A673 (cell line): ENCODE results near the gene AGO3. TPM values are rescaled to one million over a fixed set of nuclear protein-coding genes. Genes with fewer than 3 reads are reported as not detected.

ENCODE experiments used
- BruUV-seq: library from RNA; stranded (reverse); fragments of 400-500 nt; replicated peaks from 2 replicates; lab custom pipeline; 2021; lab: Mats Ljungman, UMichigan
- CTCF ChIA-PET: fragments of 300-600 bp; sonication (Branson Sonifier 250); formaldehyde crosslinking; loops from one replicate; lab custom pipeline; 2022; ENCODE audit warnings: antibody characterized with exemption; lab: Charles Lee
- POLR2A ChIA-PET: fragments of 300-600 bp; sonication (Branson Sonifier 250); formaldehyde crosslinking; loops from one replicate; lab custom pipeline; 2022; ENCODE audit warnings: antibody characterized with exemption; ENCODE audit not compliant: low non-redundant PET; lab: Charles Lee
- DNase-seq: peaks from one replicate; pipeline ENCODE4 v3.0.0-alpha.2; 2015; ENCODE audit warnings: low spot score
- H3K27ac ChIP-seq: fragments of 200-600 bp; sonication (generic); 2 replicates; pipeline ENCODE4 v1.5.1; 2016; ENCODE audit warnings: mixed run types, low read depth, mild to moderate bottlenecking, mixed read lengths, antibody characterized with exemption, low read length; ENCODE audit not compliant: poor library complexity, severe bottlenecking
- H3K27me3 ChIP-seq: fragments of 200-600 bp; sonication (generic); replicated peaks from 2 replicates; pipeline ENCODE4 v1.6.1; 2017; ENCODE audit warnings: mixed run types, low read depth, mild to moderate bottlenecking, mixed read lengths, antibody characterized with exemption, low read length; ENCODE audit not compliant: insufficient read depth, poor library complexity
- H3K36me3 ChIP-seq: fragments of 200-600 bp; sonication (generic); 2 replicates; pipeline ENCODE4 v1.6.1; 2016; ENCODE audit warnings: mixed run types, mild to moderate bottlenecking, mixed read lengths, antibody characterized with exemption, low read length; ENCODE audit not compliant: insufficient read depth, poor library complexity, severe bottlenecking
- H3K4me1 ChIP-seq: fragments of 200-600 bp; sonication (generic); 2 replicates; pipeline ENCODE4 v1.6.1; 2017; ENCODE audit warnings: mixed run types, mild to moderate bottlenecking, mixed read lengths, antibody characterized with exemption, low read length; ENCODE audit not compliant: insufficient read depth, poor library complexity, severe bottlenecking
- H3K4me3 ChIP-seq: fragments of 200-600 bp; sonication (generic); 2 replicates; pipeline ENCODE4 v1.5.1; 2016; ENCODE audit warnings: low read depth, mixed run types, mild to moderate bottlenecking, mixed read lengths, low read length; ENCODE audit not compliant: poor library complexity, severe bottlenecking
- H3K9me3 ChIP-seq: fragments of 200-600 bp; sonication (generic); 2 replicates; pipeline ENCODE4 v1.6.1; 2016; ENCODE audit warnings: mixed run types, low read depth, mild to moderate bottlenecking, mixed read lengths, antibody characterized with exemption, low read length; ENCODE audit not compliant: poor library complexity, severe bottlenecking
- EZH2 ChIP-seq: fragments of 200-600 bp; sonication (generic); IDR thresholded peaks from 2 replicates; pipeline ENCODE4 v1.6.1; 2017; ENCODE audit warnings: borderline replicate concordance, low read depth, mild to moderate bottlenecking, mixed read lengths, antibody characterized with exemption, low read length; ENCODE audit not compliant: poor library complexity, severe bottlenecking
- intact Hi-C: fragments of 100-400 bp; cut with micrococcal nuclease; formaldehyde crosslinking; loops from one replicate; pipeline ENCODE4 v1.10.0; 2022; ENCODE audit not compliant: unreplicated experiment
- total RNA-seq: library from RNA; stranded (reverse); gene quantifications from 2 replicates; pipeline ENCODE4 v1.2.3, GENCODE V29; 2021
- TF ChIP-seq, protein P1 (sequence below): fragments of 300-800, 200-600 bp; sonication (generic); conservative IDR thresholded peaks from 2 replicates; pipeline ENCODE4 v1.5.1; 2017; ENCODE audit warnings: low read depth, mild to moderate bottlenecking, antibody characterized with exemption, low read length, moderate library complexity, mixed read lengths

Gene AGO3
- total RNA-seq, 1 experiment from 2014 or later: 44.2 TPM

- intact Hi-C loops: no loop called here
- DNase-seq: no peak
- TF ChIP-seq, protein P1, sequence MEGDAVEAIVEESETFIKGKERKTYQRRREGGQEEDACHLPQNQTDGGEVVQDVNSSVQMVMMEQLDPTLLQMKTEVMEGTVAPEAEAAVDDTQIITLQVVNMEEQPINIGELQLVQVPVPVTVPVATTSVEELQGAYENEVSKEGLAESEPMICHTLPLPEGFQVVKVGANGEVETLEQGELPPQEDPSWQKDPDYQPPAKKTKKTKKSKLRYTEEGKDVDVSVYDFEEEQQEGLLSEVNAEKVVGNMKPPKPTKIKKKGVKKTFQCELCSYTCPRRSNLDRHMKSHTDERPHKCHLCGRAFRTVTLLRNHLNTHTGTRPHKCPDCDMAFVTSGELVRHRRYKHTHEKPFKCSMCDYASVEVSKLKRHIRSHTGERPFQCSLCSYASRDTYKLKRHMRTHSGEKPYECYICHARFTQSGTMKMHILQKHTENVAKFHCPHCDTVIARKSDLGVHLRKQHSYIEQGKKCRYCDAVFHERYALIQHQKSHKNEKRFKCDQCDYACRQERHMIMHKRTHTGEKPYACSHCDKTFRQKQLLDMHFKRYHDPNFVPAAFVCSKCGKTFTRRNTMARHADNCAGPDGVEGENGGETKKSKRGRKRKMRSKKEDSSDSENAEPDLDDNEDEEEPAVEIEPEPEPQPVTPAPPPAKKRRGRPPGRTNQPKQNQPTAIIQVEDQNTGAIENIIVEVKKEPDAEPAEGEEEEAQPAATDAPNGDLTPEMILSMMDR: no peak
- H3K4me1 ChIP-seq: peaks cover 3% of the 10 kb centered on the region
- no peak overlapping the region for H3K27ac ChIP-seq
- no peaks in the 10 kb centered on the region for H3K27me3 ChIP-seq
- ChIA-PET CTCF (no interaction called here), POLR2A (no interaction called here)
- H3K36me3 ChIP-seq: no peaks in the 10 kb centered on the region
- H3K9me3 ChIP-seq: no peaks in the 10 kb centered on the region
- BruUV-seq: no TSS peak
- no peak overlapping the region for H3K4me3 ChIP-seq
Measured at GRCh38 chr1:35927472-35927871, 3.4 kb upstream of the AGO3 start.

DNA sequence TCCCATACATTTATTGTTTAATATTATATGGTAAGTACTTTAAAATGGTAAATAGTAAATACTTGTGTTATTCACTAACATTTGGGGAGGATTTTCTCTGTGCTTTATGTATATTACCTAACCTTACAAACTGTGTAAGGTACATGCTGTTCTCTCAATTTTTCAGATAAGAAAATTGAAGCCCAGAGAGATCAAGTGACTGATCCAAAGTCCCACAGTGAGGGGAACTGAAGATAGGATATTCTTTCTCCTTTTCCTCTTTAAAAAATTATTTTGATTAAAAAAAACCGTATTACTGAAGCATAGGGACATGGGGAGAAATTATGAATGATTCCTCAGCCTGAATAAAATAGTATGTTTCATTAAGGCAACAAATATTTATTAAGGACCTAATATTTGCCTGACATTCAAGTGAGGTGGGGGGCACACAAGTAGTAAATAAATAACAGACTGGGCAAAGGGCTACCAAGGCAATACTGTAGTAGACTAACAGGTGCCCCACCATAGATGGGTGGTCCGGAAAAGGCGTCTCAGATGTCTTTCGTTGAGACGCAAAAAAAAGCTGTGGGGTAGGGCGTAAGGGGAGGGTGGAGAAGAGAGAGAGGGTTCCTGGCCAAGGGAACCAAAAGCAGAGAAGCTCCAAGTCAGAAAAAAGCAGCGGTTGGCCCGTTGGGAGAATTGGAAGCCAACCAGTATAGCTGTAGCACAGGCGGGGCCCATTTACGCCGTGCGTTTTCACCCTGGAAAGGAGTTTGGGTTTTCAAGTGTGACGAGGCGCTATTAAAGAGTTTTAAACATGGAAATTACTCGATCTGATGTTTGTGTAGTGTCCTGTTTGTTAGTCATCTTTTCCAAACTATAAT lies 944 bp upstream of the AGO3 start:
- peak; percentile 75 for DNase-seq
- H3K4me1 ChIP-seq: peaks cover 24% of the 10 kb centered on the region
- ChIA-PET CTCF (interaction anchor here (1.4 kb wide), 1 partner anchor 47 kb away, joined by 3 read pairs; the partner anchor contains the start of gene AGO1), POLR2A (no interaction called here)
- H3K27ac ChIP-seq: peak overlapping the region; percentile 95
- TF ChIP-seq, protein P1: no peak
- TF ChIP-seq EZH2: no peak
- TSS peak; percentile 88 for BruUV-seq
- H3K36me3 ChIP-seq: no peaks in the 10 kb centered on the region
- H3K4me3 ChIP-seq: peak overlapping the region; percentile 88
- no peaks in the 10 kb centered on the region for H3K27me3 ChIP-seq
- intact Hi-C loops: no loop called here
- H3K9me3 ChIP-seq: no peaks in the 10 kb centered on the region

DNA sequence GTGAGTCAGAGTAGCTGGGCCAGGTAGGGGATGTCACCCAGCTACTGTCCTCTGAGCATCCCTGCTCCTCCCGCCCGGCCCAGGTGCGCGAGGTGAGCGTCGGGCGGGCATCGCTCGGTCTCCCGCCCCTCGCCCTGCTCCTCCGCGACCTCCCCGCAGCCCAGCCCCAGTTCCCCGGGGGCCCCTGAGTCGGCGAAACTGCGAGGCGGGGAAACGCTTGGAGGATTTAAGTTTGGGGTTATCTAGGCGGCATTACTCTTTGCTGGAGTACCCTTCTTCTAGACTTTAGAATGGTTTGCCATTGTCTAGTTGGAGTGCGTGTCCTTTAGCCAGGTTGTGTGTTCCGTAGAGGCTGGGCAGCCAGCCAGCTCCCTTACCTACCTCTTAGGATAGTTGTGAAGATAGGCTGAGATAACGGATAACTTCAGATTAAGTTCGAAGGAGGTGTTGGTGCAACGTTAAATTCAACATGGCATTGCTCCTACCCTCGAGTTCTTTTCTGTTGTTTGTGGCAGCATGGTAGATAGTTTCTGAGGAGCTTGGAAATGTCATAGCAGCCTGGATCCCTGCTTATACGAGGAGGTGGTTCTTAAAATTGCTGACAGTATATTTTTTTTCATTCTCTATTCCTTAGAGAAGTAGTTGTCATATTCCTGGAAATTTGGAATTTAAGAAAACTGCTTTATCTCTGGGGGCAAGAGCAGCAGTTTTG lies 697 bp downstream of the AGO3 start:
- POLR2A ChIA-PET: no interaction called here
- no TSS peak for BruUV-seq
- no peaks in the 10 kb centered on the region for H3K9me3 ChIP-seq
- CTCF ChIA-PET: interaction anchor here (1.4 kb wide), 1 partner anchor 48 kb away, joined by 3 read pairs; the partner anchor contains the start of gene AGO1
- intact Hi-C loops: no loop called here
- peak overlapping the region; percentile 95 for H3K27ac ChIP-seq
- H3K4me1 ChIP-seq: peaks cover 38% of the 10 kb centered on the region
- TF ChIP-seq, protein P1: no peak
- TF ChIP-seq EZH2: no peak
- H3K36me3 ChIP-seq: no peaks in the 10 kb centered on the region
- peak; percentile 29 for DNase-seq
- H3K27me3 ChIP-seq: no peaks in the 10 kb centered on the region
- H3K4me3 ChIP-seq: peak overlapping the region; percentile 88
